ENCODE measurements around the gene UBE2D4. TPM values are rescaled to one million over a fixed set of nuclear protein-coding genes. Genes with fewer than 3 reads are reported as not detected.
"Not testable (repeated sequence)": the region's sequence is repeated elsewhere in the genome, so short reads cannot be mapped to it uniquely, and the experiment has no call there.

Gene UBE2D4
- total RNA-seq, 2 experiments from 2014 or later = 5.3 to 6.8 TPM

- no peaks in the 10 kb centered on the region for H3K27me3 Mint-ChIP-seq
- POLR2A ChIA-PET = no interaction called here
- no peak overlapping the region for H3K27ac Mint-ChIP-seq
- no peaks in the 10 kb centered on the region for H3K9me3 Mint-ChIP-seq
- CTCF ChIA-PET = interaction anchor here (0.7 kb wide), 1 partner anchor 313 kb away, joined by 3 read pairs; no protein-coding TSS in a partner anchor
- no peak for DNase-seq
- H3K36me3 Mint-ChIP-seq (ENCODE audit: low read depth) = peaks cover 14% of the 10 kb centered on the region
- peaks cover 15% of the 10 kb centered on the region for H3K4me1 Mint-ChIP-seq
- no peak overlapping the region for H3K4me3 Mint-ChIP-seq
Measured at GRCh38 chr7:43895847-43896415, 30.3 kb upstream of the UBE2D4 start.

GRCh38 chr7:43898571-43898970 is 27.7 kb upstream of the UBE2D4 start:
- CTCF ChIA-PET, H3K4me1 Mint-ChIP-seq, H3K27ac Mint-ChIP-seq, DNase-seq, H3K9me3 Mint-ChIP-seq, H3K27me3 Mint-ChIP-seq, H3K4me3 Mint-ChIP-seq: not testable (repeated sequence)
- POLR2A ChIA-PET = interaction anchor here (0.7 kb wide), 1 partner anchor 15 kb away, joined by 3 read pairs; no protein-coding TSS in a partner anchor
- peaks cover 14% of the 10 kb centered on the region for H3K36me3 Mint-ChIP-seq (ENCODE audit: low read depth)

DNA sequence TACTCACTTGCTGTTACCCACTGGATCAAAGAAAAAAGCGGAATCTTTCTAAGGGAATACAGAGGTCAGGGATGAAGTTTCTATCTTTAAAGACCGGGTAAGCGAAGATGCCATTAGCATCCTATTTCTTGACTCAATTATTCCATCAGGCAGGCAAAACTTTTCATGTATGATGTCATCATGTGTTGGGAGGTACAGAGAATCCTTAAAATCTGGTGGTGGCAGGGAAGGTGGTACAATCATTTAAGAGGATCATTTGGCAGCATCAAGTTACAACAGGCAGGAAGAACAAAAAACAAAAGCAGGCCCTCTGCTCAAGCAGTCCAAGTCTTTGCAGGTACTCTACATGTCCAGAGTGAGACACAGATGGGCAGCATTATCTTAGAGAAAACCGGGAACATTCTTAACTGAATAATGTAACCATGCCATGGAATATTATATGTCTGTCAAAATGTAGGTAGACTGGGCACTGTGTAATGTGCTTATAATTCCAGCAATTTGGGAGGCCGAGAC is 23.6 kb upstream of the UBE2D4 start:
- ChIA-PET CTCF (no interaction called here), POLR2A (no interaction called here)
- no peaks in the 10 kb centered on the region for H3K9me3 Mint-ChIP-seq
- H3K27me3 Mint-ChIP-seq = no peaks in the 10 kb centered on the region
- no peak for DNase-seq
- no peak overlapping the region for H3K27ac Mint-ChIP-seq
- no peak overlapping the region for H3K4me3 Mint-ChIP-seq
- peaks cover 24% of the 10 kb centered on the region for H3K4me1 Mint-ChIP-seq
- no peaks in the 10 kb centered on the region for H3K36me3 Mint-ChIP-seq (ENCODE audit: low read depth)

DNA sequence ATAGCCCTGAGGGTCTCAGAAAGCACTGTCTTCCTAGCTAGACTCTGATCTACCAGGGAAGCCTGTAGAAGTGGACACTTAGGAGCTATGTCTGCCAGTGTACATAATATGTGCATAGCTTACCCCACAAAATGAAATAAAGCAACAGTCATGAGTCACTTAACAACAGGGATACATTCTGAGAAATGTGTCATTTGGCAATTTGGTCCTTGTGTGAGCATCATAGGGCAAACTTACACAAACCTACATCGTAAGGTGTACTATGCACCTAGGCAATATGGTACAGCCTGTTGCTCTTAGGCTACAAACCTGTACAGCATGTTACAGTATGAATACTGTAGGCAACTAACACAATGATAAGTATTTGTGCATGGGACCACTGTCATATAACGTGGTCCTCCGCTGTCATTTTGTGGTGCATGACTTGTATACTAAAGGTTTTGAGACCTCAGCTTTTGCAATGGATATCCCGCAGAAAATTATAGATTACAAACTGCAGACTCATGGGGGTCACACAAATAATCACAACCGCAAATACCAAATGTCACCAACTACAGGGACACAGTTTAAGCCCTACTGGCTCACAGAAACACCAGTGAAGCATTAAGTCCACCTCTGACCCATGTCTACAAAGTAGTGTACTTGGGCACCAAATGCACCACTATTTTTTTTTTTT is 21.6 kb upstream of the UBE2D4 start:
- Mint-ChIP-seq H3K9me3 (no peaks in the 10 kb centered on the region), H3K4me3 (peak overlapping the region; percentile 88)
- POLR2A ChIA-PET = interaction anchor here (0.9 to 1.4 kb wide), 4 partner anchors 11 to 35 kb away, joined by 3 to 5 read pairs (median 4); partner anchors contain the start of gene MRPS24

DNA sequence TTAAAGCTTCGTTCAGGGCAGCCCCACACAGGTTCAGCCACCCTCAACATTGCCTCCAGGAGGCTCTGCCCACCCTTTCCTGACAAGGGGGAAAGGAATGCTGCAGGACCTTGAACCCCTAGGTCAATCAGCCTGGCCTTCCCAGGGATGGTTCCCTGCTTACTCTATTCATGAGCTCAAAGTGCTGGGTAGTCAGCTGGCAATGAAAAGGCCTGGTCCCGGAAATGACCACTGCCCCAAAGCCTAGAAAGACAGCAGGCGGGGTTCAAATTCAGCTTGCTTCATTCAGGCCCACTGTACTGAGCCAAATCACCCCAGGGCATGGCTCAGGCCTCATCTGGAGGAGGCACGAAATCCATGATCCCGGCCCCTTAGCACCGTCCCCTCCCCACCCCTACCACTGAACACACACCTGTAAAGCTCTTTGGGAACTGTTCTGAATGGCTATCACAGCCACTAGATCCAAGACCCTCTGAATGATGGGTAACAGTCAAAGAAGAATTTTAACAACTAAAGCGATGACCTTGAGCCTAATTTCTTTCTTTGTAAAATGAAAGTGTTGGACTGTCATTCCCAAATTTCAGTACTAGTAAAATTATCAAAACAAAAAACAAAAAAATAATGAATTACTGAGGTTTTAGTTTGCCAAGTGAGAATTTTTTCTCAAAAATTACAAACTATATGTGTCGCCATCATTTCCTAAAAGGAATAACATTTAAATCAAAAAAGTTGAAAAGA is 20.9 kb upstream of the UBE2D4 start:
- ChIA-PET CTCF (interaction anchor here (0.6 kb wide), 1 partner anchor 629 kb away, joined by 3 read pairs; no protein-coding TSS in a partner anchor), POLR2A (no interaction called here)
- H3K4me1 Mint-ChIP-seq = peaks cover 24% of the 10 kb centered on the region
- no peaks in the 10 kb centered on the region for H3K27me3 Mint-ChIP-seq
- peak overlapping the region; percentile 88 for H3K4me3 Mint-ChIP-seq
- no peaks in the 10 kb centered on the region for H3K9me3 Mint-ChIP-seq
- no peaks in the 10 kb centered on the region for H3K36me3 Mint-ChIP-seq (ENCODE audit: low read depth)
- no peak for DNase-seq
- peak overlapping the region; percentile 79 for H3K27ac Mint-ChIP-seq

More for the DNA sequence above, 21.6 kb upstream of the UBE2D4 start:
- no peak for DNase-seq
- Mint-ChIP-seq H3K4me1 (peaks cover 24% of the 10 kb centered on the region), H3K27me3 (no peaks in the 10 kb centered on the region), H3K27ac (no peak overlapping the region), H3K36me3 (ENCODE audit: low read depth) (no peaks in the 10 kb centered on the region)
- CTCF ChIA-PET = interaction anchor here (0.6 kb wide), 1 partner anchor 630 kb away, joined by 3 read pairs; no protein-coding TSS in a partner anchor

GRCh38 chr7:43905956-43906330 is 20.3 kb upstream of the UBE2D4 start:
- no peaks in the 10 kb centered on the region for H3K27me3 Mint-ChIP-seq
- DNase-seq = peak; percentile 23
- H3K9me3 Mint-ChIP-seq = no peaks in the 10 kb centered on the region
- peaks cover 24% of the 10 kb centered on the region for H3K4me1 Mint-ChIP-seq
- no peaks in the 10 kb centered on the region for H3K36me3 Mint-ChIP-seq (ENCODE audit: low read depth)
- H3K27ac Mint-ChIP-seq = peak overlapping the region; percentile 79
- POLR2A ChIA-PET = interaction anchor here (2.5 kb wide), 1 partner anchor 37 kb away, joined by 14 read pairs; the partner anchor contains the start of gene MRPS24
- peak overlapping the region; percentile 88 for H3K4me3 Mint-ChIP-seq
- CTCF ChIA-PET = no interaction called here

DNA sequence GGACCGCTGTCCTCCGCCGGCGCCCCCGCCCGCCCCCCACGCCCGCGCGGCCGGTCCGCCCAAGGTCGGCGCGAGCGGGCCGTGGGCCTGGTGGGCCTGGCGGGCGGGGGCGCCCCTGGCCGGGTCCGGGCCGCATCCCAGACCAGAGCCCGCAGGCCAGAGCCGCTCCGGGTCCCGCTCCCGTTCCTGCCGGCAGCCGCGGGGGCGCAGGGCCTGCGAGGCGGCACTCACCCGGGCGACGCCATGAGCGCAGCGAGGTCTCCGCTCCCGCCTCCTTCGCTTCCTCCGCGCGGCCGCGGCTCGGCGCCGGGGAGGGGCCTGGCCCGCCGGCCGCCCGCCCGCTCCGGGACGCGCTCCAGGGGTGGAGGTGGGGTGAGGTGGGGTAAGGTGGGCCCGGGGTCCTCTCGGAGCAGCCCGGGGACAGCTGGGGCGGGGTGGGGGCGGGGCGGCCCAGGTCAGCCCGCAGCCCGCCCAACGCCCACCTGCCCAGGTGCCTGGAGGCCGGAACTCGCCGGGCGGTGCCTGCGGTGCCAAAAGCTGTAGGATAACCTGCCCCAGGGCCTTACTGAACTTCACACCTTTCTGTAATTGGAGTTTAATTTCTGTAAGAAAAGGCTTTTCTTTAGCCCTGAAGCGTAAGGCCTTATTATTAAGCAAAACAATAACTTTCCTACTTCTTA is 19.8 kb upstream of the UBE2D4 start, which contains the start of gene URGCP:
Gene URGCP (minus strand): TSS at position 266 of the 680 bp plus-strand sequence. CDS start 21 bp downstream, at position 245.
- no peaks in the 10 kb centered on the region for H3K36me3 Mint-ChIP-seq (ENCODE audit: low read depth)
- H3K4me3 Mint-ChIP-seq = peak within 1 kb of the TSS; percentile 88
- H3K9me3 Mint-ChIP-seq = no peaks in the 10 kb centered on the region
- peak within 1 kb of the TSS; percentile 79 for H3K27ac Mint-ChIP-seq
- ChIA-PET POLR2A (interaction anchor here (0.8 to 2.5 kb wide), 4 partner anchors 8 to 37 kb away, joined by 3 to 14 read pairs (median 4); partner anchors contain the start of genes MRPS24 and UBE2D4), CTCF (no interaction called here)
- peak; percentile 60 for DNase-seq
- H3K27me3 Mint-ChIP-seq = no peaks in the 10 kb centered on the region
- H3K4me1 Mint-ChIP-seq = peaks cover 24% of the 10 kb centered on the region

GRCh38 chr7:43914795-43915194 is 11.4 kb upstream of the UBE2D4 start:
- ChIA-PET POLR2A (interaction anchor here (0.9 kb wide), 1 partner anchor 8 kb away, joined by 3 read pairs; no protein-coding TSS in a partner anchor), CTCF (interaction anchor here (0.7 kb wide), 1 partner anchor 10 kb away, joined by 3 read pairs; no protein-coding TSS in a partner anchor)
- Mint-ChIP-seq H3K36me3 (ENCODE audit: low read depth) (no peaks in the 10 kb centered on the region), H3K4me3 (no peak overlapping the region), H3K27me3 (no peaks in the 10 kb centered on the region), H3K27ac (no peak overlapping the region), H3K9me3 (no peaks in the 10 kb centered on the region), H3K4me1 (no peaks in the 10 kb centered on the region)
- DNase-seq = no peak

- Mint-ChIP-seq H3K9me3 (no peaks in the 10 kb centered on the region), H3K27me3 (no peaks in the 10 kb centered on the region), H3K4me1 (no peaks in the 10 kb centered on the region), H3K4me3 (no peak overlapping the region), H3K36me3 (ENCODE audit: low read depth) (no peaks in the 10 kb centered on the region), H3K27ac (no peak overlapping the region)
- ChIA-PET CTCF (no interaction called here), POLR2A (no interaction called here)
- no peak for DNase-seq
Measured at GRCh38 chr7:43915907-43916306, 10.3 kb upstream of the UBE2D4 start.

- no peak overlapping the region for H3K27ac Mint-ChIP-seq
- H3K36me3 Mint-ChIP-seq (ENCODE audit: low read depth) = peaks cover 6% of the 10 kb centered on the region
- no peak overlapping the region for H3K4me3 Mint-ChIP-seq
- ChIA-PET POLR2A (interaction anchor here (0.9 kb wide), 1 partner anchor 30 kb away, joined by 3 read pairs; no protein-coding TSS in a partner anchor), CTCF (no interaction called here)
- DNase-seq = no peak
- peaks cover 14% of the 10 kb centered on the region for H3K4me1 Mint-ChIP-seq
- no peaks in the 10 kb centered on the region for H3K27me3 Mint-ChIP-seq
- no peaks in the 10 kb centered on the region for H3K9me3 Mint-ChIP-seq
Measured at GRCh38 chr7:43921423-43921822, 4.8 kb upstream of the UBE2D4 start.

DNA sequence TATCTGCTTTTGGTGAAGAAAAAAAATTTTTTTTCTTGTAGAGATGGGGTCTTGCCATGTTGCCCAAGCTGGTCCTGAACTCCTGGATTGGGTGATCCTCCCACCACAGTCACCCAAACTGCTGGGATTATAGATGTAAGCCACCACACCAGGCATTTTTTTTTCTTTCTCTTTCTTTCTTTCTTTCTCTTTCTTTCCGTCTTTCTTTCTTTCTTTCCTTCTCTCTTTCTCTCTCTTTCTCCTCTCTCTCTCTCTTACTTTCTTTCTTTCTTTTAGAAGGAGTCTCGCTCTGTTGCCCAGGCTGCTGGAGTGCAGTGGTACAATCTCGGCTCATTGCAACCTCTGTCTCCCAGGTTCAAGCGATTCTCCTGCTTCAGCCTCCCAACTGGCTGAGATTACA is 3.5 kb upstream of the UBE2D4 start:
- no peak overlapping the region for H3K27ac Mint-ChIP-seq
- POLR2A ChIA-PET = no interaction called here
- H3K9me3 Mint-ChIP-seq = no peaks in the 10 kb centered on the region
- H3K4me3 Mint-ChIP-seq = no peak overlapping the region
- DNase-seq = no peak
- H3K36me3 Mint-ChIP-seq (ENCODE audit: low read depth) = peaks cover 6% of the 10 kb centered on the region
- H3K27me3 Mint-ChIP-seq = no peaks in the 10 kb centered on the region
- CTCF ChIA-PET = no interaction called here
- H3K4me1 Mint-ChIP-seq = peaks cover 23% of the 10 kb centered on the region

GRCh38 chr7:43926798-43927123 is 525 bp downstream of the UBE2D4 start:
- H3K4me3 Mint-ChIP-seq = peak overlapping the region; percentile 74
- H3K36me3 Mint-ChIP-seq (ENCODE audit: low read depth) = peaks cover 10% of the 10 kb centered on the region
- DNase-seq = no peak
- ChIA-PET CTCF (no interaction called here), POLR2A (interaction anchor here (0.9 to 1.5 kb wide), 7 partner anchors 8 to 58 kb away, joined by 3 to 10 read pairs (median 4); partner anchors contain the start of genes MRPS24 and URGCP)
- H3K4me1 Mint-ChIP-seq = peaks cover 33% of the 10 kb centered on the region
- no peaks in the 10 kb centered on the region for H3K9me3 Mint-ChIP-seq
- H3K27me3 Mint-ChIP-seq = no peaks in the 10 kb centered on the region
- H3K27ac Mint-ChIP-seq = peak overlapping the region; percentile 88
